BJ (cell line): ENCODE measurements around the gene PITPNC1. TPM values are rescaled to one million over a fixed set of nuclear protein-coding genes. Genes with fewer than 3 reads are reported as not detected.

Source experiments
- CTCF ChIA-PET: fragments of 350-600 bp; formaldehyde crosslinking; extraction: SDS; loops from one replicate; lab custom pipeline; 2021; ENCODE audit warnings: antibody characterized with exemption, inconsistent platforms; lab: Yijun Ruan, JAX
- POLR2A ChIA-PET: fragments of 300-600 bp; sonication (Branson Sonifier 250); formaldehyde crosslinking; extraction: SDS; loops from one replicate; lab custom pipeline; 2021; ENCODE audit warnings: antibody characterized with exemption; lab: Charles Lee
- DNase-seq: peaks from one replicate; pipeline ENCODE4 v3.0.0-alpha.2; 2011; ENCODE audit warnings: low read depth
- H3K27me3 ChIP-seq: 2 replicates; pipeline ENCODE4 v1.6.0; 2011; ENCODE audit warnings: low read length; ENCODE audit not compliant: control insufficient read depth, insufficient read depth
- H3K36me3 ChIP-seq: 2 replicates; pipeline ENCODE4 v1.5.1; 2011; ENCODE audit warnings: low read length; ENCODE audit not compliant: control insufficient read depth, insufficient read depth
- H3K4me3 ChIP-seq: 2 replicates; pipeline ENCODE4 v1.5.1; 2011; ENCODE audit warnings: low read depth, mild to moderate bottlenecking, control low read depth, low read length
- CTCF ChIP-seq: IDR thresholded peaks from 2 replicates; pipeline ENCODE4 v1.5.1; 2011; ENCODE audit warnings: low read depth, mild to moderate bottlenecking, control low read depth, inconsistent platforms, low read length, moderate library complexity; ENCODE audit not compliant: insufficient read depth
- polyA plus RNA-seq: library from polyadenylated mRNA; depleted of rRNA; stranded (reverse); fragments of >200 nt; gene quantifications from 2 replicates; pipeline ENCODE4 v1.2.3, GENCODE V29; 2011

The PITPNC1 gene
- polyA plus RNA-seq, 1 experiment: 4.6 TPM

DNA sequence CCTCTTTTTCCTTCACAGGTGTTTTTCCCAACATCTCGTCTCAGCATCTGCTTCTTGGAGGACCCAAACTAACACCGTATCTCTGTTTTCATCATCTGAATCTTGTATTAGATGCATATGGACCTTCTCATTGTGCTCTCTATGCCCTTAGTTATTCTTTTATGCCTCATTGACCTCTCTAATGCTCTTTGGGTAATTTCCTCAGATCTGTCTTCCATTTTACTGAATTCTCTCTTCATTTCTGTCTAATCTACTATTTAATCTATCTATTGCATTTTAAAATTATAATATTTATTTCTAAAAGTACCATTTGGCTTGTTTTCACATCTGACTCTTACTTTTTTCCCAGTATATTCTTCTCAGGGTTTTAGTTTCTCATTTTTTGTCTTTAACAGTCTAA lies 81.1 kb downstream of the PITPNC1 start:
- ChIA-PET POLR2A (no interaction called here), CTCF (interaction anchor here (0.6 kb wide), 1 partner anchor 14 kb away, joined by 5 read pairs; no protein-coding TSS in a partner anchor)
- no peaks in the 10 kb centered on the region for H3K27me3 ChIP-seq
- H3K36me3 ChIP-seq: no peaks in the 10 kb centered on the region
- TF ChIP-seq CTCF: no peak
- DNase-seq: no peak
- no peak overlapping the region for H3K4me3 ChIP-seq

- ChIA-PET POLR2A (no interaction called here), CTCF (no interaction called here)
- TF ChIP-seq CTCF: no peak
- H3K4me3 ChIP-seq: no peak overlapping the region
- H3K27me3 ChIP-seq: no peaks in the 10 kb centered on the region
- no peaks in the 10 kb centered on the region for H3K36me3 ChIP-seq
- no peak for DNase-seq
These were observed 82.9 kb downstream of the PITPNC1 start for GRCh38 chr17:67459985-67460384.

GRCh38 chr17:67461228-67461780 lies 84.2 kb downstream of the PITPNC1 start:
- ChIA-PET CTCF (interaction anchor here (0.6 to 2.5 kb wide), 2 partner anchors 76 to 82 kb away, joined by 3 to 13 read pairs; no protein-coding TSS in a partner anchor), POLR2A (no interaction called here)
- TF ChIP-seq CTCF: no peak
- Histone ChIP-seq H3K4me3 (no peak overlapping the region), H3K27me3 (no peaks in the 10 kb centered on the region), H3K36me3 (no peaks in the 10 kb centered on the region)
- DNase-seq: no peak

DNA sequence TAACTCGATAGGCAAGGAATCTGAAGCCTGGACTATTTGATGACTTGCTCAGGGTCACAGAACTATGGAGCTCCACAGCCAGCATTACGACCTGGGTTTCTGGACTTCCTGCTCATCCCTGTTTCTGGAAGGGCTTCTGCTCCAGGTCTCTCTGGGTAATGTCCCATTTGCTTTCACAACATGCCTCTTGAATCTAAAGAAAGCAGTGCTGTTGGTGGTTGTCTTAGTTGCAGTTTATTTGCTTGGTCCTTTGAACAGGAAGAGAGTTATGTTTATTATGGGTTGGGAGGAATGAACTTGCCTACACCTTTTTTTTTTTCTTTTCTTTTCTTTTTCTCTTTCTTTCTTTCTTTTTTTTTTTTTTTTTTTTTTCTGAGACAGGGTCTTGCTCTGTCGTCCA lies 84.8 kb downstream of the PITPNC1 start:
- DNase-seq: no peak
- Histone ChIP-seq H3K27me3 (no peaks in the 10 kb centered on the region), H3K4me3 (no peak overlapping the region), H3K36me3 (no peaks in the 10 kb centered on the region)
- TF ChIP-seq CTCF: no peak
- CTCF ChIA-PET: interaction anchor here (0.6 to 2.5 kb wide), 2 partner anchors 77 to 83 kb away, joined by 3 to 13 read pairs; no protein-coding TSS in a partner anchor
- POLR2A ChIA-PET: no interaction called here

DNA sequence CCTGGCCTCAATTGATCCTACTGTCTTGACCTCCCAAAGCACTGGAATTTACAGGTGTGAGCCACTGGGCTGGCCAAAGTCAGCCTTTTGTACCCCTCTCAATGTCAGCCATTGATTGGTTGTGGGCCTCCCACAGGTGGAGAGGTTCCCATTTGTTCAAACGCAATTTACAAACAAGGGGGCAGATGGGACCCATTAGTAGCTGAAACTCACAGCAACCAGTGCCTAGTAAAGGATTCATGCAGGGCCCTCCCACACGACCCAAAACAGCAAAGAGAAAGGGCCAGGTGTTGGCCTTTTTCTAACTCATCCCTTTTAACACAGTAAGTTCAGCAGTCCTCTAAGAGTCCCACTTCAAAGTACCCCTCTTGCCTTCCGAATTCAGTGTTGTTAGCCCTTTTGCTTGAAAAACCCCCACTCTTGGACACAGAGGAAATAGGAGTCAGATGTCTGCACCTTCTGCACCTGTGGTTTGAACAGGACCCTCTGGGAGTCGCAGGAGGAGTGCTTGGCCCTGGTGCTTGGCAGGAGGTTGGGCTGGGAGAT lies 89.2 kb downstream of the PITPNC1 start:
- no peak for TF ChIP-seq CTCF
- ChIA-PET CTCF (interaction anchor here (0.9 kb wide), 1 partner anchor 56 kb away, joined by 3 read pairs; no protein-coding TSS in a partner anchor), POLR2A (no interaction called here)
- Histone ChIP-seq H3K4me3 (no peak overlapping the region), H3K36me3 (no peaks in the 10 kb centered on the region), H3K27me3 (no peaks in the 10 kb centered on the region)
- no peak for DNase-seq
